Right ventricle myocardium superior (tissue), 1 donor: ENCODE measurements around the gene PLD1. TPM values are rescaled to one million over a fixed set of nuclear protein-coding genes. Genes with fewer than 3 reads are reported as not detected.
A peak's percentile ranks its signal among the peaks of the same experiment; 100 is the strongest.

Experiments
- ATAC-seq: fragments of 200-7000 bp; cut with Tn5 transposase; one replicate; pipeline ENCODE4 v1.9.1; 2020; ENCODE audit warnings: mild to moderate bottlenecking; ENCODE audit not compliant: poor library complexity
- DNase-seq: peaks from one replicate; pipeline ENCODE4 v3.0.0-alpha.2; 2020
- intact Hi-C: fragments of 100-400 bp; cut with DNase I; formaldehyde crosslinking; loops from one replicate; pipeline ENCODE4 v1.11.2; 2022
- total RNA-seq: library from RNA; stranded (reverse); fragmentation: NEBNext Ultra II Directional; extraction: Animal tissue kit (Norgen Biotek cat#: 25700); gene quantifications from one replicate; pipeline ENCODE4 v1.2.1, GENCODE V29; 2021
- donor health status: DM: no; HTN: yes; CAD: no; lungs with severe emphysema.

The PLD1 gene
- total RNA-seq, 1 donor from 2014 or later: 64.3 TPM

- intact Hi-C loops: no loop called here
- DNase-seq (no peak), ATAC-seq (no peak)
Measured at GRCh38 chr3:171672124-171672523, 138.2 kb downstream of the PLD1 start.

DNA sequence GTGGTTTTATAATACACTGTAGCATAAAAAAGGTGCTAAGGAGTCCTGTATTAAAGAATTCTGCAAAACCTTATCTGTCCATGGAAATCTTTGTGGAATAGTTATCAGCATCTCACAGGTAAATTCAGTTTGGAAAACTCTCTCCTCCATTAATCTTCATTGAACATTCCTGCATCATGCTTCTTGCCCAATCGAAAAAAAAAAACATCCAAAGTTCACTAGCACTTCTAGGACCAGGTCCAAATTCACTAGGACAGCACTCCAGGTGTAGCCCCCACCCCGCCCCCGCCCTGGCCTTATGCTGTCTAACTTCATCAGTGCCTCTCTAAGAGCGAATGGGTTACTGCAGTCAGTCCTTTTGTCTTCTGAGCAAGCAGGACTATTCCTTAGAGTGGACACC lies 138.6 kb downstream of the PLD1 start:
- intact Hi-C loops: no loop called here
- no peak for ATAC-seq

GRCh38 chr3:171666516-171666915 lies 143.8 kb downstream of the PLD1 start:
- no peak for ATAC-seq
- intact Hi-C loops: no loop called here
- DNase-seq: no peak

More for the DNA sequence above, 138.6 kb downstream of the PLD1 start:
- no peak for DNase-seq

GRCh38 chr3:171663805-171664204 lies 146.5 kb downstream of the PLD1 start:
- ATAC-seq (no peak), DNase-seq (no peak)

DNA sequence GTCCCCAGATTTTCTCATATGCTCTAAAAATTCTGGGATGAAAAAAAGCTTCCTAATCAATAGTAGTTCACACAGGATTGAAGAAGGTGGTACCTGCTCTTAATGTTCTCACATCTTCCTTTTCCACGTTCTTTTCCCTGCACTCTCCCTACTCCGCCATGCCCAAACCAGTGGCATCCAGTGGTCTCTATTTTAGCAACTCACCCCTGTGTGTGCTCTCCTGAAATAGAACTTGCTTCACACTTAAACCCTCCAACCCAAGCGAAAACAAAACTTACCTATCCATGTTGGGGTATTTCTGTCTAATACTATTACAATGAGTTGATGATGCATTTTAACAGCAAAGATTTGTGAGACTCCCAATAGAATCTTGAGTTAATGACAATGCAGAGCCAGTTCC lies 148.8 kb downstream of the PLD1 start:
- intact Hi-C loops: no loop called here
- ATAC-seq (no peak), DNase-seq (no peak)

More at GRCh38 chr3:171663805-171664204, 146.5 kb downstream of the PLD1 start:
- intact Hi-C loops: no loop called here

- no peak for DNase-seq
- ATAC-seq: peak; percentile 40
- intact Hi-C loops: no loop called here
Measured at GRCh38 chr3:171660188-171660587, 150.1 kb downstream of the PLD1 start.

- DNase-seq (no peak), ATAC-seq (no peak)
- intact Hi-C loops: loop anchor here (10.0 kb wide), 1 partner anchor 106 kb away; no protein-coding TSS in a partner anchor
Measured at GRCh38 chr3:171658841-171659240, 151.4 kb downstream of the PLD1 start.

- ATAC-seq: peak; percentile 91
- intact Hi-C loops: loop anchor here (10.0 kb wide), 1 partner anchor 110 kb away; no protein-coding TSS in a partner anchor
- DNase-seq: peak; percentile 78
Measured at GRCh38 chr3:171654809-171655208, 155.5 kb downstream of the PLD1 start.

DNA sequence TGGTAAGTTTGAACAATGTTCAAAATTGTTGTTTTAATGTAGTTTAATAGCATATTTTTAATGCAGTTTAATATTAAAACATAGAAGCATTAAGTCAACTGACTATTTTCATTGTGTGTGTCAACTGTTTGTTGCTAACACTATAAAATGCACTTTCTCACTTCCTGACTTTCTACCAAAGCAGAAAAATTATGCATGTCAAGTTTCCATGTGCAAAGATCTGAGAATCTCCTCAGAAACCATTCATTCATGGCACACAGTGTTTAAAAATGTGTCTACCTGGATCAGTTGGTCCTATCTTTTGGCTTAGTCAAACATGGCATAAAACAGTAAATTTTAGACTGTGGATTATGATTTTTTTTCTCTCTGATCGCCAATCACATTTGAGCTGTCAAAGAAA lies 156.0 kb downstream of the PLD1 start:
- intact Hi-C loops: loop anchor here (10.0 kb wide), 1 partner anchor 110 kb away; no protein-coding TSS in a partner anchor
- no peak for DNase-seq
- ATAC-seq: no peak

DNA sequence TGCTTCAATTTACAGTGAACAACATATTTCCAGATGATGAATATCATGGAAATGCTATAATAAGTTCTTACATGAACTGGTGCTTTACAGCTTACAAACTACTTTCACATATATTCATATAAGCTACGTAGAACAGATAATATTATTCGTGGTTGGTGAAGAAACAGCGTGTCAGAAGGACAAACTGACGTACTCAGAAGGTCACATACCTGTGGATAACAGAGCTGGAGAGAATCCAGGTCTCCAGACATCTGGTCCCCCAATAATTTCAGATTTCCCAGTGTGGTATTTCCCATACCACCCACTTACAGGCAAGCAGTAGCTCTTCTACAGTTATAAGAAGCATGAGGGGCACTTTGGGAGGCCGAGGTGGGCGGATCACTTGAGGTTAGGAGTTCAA lies 156.6 kb downstream of the PLD1 start:
- intact Hi-C loops: loop anchor here (10.0 kb wide), 1 partner anchor 111 kb away; no protein-coding TSS in a partner anchor
- ATAC-seq (no peak), DNase-seq (no peak)

GRCh38 chr3:171652932-171653331 lies 157.4 kb downstream of the PLD1 start:
- ATAC-seq: no peak
- DNase-seq: no peak
- intact Hi-C loops: loop anchor here (10.0 kb wide), 1 partner anchor 112 kb away; no protein-coding TSS in a partner anchor

DNA sequence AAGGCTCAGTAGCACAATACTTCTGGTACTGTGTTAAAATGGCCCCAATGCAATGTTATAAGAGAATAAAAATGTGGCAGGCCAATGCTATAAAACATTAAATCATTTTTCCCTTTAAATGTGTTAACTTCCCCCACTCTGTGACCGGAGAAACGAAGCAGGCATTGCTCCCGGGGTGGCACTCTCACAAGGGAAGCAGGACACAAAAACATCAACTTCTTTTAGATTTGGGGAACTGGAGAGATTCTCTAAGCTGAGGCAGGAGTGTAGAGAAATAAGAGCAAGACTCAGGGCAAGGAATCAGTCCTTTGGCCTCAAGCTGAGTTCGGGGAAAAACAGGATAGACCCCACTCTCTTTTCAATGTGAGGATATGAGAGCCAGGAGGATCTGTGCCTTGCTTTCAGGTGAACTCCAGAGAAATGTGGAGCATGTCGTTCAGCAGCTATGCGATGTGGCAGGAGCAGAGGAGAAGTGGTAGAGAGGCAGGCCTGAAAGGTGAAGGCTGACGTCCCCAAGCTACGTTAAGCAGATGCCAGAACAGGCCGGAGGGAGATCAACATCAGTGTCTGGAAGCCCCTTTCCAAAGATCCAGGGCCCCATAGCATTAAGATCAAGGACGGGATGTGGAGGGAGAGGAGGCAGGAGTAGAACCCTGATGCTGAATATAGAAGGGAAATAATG lies 160.2 kb downstream of the PLD1 start:
- DNase-seq (no peak), ATAC-seq (no peak)
- intact Hi-C loops: loop anchor here (10.0 kb wide), 1 partner anchor 115 kb away; no protein-coding TSS in a partner anchor

DNA sequence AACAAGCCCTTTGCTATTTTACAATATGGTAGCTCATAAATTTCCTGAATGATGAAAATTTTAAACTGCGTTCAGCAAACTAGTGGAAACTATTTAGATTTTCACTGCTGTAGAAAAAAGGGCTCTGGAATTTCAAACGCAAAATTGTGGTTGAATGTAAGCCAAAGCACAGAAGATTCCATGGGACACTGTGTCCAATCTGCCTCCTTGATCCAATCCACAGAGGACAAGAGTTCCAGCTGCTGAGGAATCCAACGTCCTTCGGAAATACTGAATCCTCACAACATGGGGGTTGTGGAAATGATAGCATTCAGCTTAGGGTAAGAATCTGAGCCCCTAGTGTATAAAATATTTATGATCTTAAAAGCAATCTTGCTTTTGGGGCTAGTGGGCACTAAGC lies 161.0 kb downstream of the PLD1 start:
- ATAC-seq (peak; percentile 38), DNase-seq (no peak)
- intact Hi-C loops: no loop called here

DNA sequence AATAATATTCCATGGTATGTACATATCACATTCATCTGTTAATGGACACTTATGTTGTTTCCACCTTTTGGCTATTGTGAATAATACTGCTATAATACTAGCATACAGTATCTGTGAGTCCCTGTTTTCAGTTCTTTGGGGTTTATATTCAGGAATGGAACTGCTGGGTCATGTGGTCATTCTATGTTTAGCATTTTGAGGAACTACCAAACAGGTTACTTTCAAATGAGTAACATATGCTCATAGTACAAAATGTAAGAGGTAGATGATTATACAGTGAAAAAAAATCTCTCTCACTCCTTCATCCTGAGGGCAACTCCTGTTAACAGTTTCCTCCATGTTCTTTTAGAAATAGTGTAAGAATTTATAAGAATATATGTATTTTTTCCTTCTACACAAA lies 162.2 kb downstream of the PLD1 start:
- no peak for ATAC-seq
- intact Hi-C loops: no loop called here
- DNase-seq: no peak

DNA sequence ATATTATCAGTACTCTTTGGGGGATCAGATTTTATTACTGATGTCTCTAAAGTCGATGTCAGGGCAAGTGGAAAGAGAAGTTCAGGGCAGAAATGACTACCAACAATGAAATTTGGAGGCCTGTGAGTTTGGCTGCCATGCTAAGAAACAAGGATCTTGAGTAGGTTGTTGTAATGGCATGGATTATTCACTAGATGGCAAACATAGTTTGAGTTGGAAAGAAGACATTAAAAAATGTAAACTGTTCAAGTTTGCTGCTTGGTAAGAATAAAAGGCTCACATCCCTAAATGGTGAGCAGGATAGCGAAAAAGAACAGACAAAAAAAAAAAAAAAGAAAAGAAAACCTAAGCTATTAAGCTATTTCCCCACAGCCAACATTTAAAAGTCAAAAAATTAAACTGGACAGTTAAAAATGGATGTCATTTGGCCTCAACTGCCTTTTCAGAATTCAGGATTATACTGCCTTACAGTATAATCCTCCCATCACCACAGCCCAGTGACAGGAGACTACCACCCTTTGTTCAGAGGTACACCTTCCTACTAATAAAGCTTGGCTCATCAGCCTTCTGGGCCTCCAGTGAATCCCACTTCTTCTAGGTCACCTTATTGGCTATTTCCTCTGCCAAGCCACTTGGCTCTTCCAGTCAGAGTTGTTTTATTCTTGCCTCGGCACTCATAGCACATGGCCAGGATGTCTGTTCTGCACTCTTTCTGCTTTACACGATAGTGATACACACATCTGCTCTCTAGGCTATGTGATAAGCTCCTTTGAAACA lies 163.7 kb downstream of the PLD1 start:
- DNase-seq: no peak
- ATAC-seq: peak; percentile 73
- intact Hi-C loops: no loop called here

DNA sequence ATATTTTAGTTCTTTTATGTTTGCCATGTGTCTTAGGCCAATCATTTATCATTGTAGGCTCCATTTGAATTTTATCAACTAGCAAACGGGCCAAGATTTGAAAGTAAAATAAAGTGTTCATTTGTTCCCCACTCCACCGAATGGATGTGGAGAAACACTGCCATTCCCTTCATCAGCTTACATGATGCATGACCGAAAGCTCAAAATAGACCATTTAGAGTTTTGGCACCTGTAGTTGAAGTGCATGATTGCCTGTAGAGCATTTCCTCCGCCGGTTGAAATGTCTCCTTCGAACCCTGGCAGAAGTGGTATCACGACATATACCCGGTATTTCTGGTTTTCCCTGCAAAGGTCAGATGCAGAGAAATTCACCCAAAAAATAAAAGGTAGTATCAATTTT lies 165.6 kb downstream of the PLD1 start:
- ATAC-seq (peak; percentile 28), DNase-seq (no peak)
- intact Hi-C loops: no loop called here

DNA sequence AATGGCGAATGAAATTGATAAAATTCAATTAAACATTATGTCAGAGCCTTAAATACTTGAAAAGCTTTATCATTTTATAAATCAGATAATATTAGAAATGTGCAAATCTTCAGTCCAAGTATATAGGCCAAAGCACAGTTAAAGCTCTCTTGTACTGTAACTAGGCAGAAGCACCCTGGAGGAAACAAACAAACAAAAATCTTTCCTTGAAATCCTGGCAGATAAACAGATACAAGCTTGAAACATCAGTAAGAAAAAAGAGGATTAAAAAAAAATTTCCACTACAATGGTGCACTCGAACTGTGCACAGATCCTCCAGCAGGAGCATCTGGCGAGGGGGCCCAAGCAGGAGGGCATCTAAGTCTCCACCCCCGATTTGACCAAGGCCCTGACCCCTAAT lies 166.6 kb downstream of the PLD1 start:
- DNase-seq (no peak), ATAC-seq (no peak)
- intact Hi-C loops: no loop called here

- intact Hi-C loops: no loop called here
- DNase-seq (no peak), ATAC-seq (no peak)
Measured at GRCh38 chr3:171643033-171643432, 167.2 kb downstream of the PLD1 start.

DNA sequence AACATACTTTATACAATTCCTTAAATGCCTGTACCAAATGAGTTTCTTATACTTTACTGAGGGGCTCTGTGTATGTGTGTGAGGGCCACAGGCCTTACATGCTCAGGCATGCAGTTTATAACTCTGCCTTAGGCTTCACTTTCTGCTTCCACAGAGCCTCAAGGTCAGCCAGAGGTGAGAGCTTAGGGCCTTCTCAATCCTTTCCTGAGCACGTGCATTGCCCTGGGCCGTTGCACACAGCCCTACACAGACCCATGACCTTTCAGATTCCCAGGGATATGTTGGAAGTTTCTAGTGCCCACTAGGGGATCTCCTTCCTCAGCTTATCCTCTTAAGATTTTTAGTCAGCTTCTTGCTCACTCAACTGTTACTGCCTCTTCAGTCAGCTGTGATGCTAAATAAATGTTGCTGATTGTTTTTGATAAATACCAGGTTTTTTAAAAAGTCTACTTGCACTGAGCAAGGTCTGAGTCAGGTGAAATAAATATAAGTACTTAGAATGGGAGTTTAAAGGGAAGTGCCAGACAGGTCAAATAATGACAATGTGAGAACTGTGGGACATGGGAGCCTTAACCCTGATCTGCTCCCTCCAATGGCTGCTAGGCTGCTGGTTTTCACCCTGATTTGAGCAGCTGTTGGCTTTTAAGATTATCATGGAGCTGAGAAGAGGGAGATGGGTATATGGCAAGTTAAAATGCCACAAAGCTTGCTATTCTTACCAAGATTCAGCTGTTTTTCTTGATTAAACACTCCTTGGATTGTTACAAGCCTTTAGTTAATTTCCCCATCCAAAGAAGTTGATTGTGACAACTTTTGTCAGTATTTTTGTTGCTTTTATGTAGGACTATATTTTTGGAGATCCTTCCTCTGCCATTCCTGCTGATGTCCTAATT lies 169.5 kb downstream of the PLD1 start:
- ATAC-seq (peak; percentile 55), DNase-seq (no peak)
- intact Hi-C loops: no loop called here
